Adipocyte (in vitro differentiated cells): ENCODE measurements around the gene BUB1B.

Experiments used
- DNase-seq: peaks from one replicate; pipeline ENCODE4 v3.0.0-alpha.2; 2015; ENCODE audit warnings: low read depth
- H3K27me3 ChIP-seq: replicated peaks from 2 replicates; pipeline ENCODE4 v1.7.0; 2013; ENCODE audit warnings: mild to moderate bottlenecking, low read length, moderate library complexity; ENCODE audit not compliant: control insufficient read depth, insufficient read depth
- H3K36me3 ChIP-seq: 2 replicates; pipeline ENCODE4 v1.7.0; 2013; ENCODE audit warnings: low read length, mild to moderate bottlenecking, moderate library complexity; ENCODE audit not compliant: control insufficient read depth, insufficient read depth, severe bottlenecking
- H3K4me1 ChIP-seq: 2 replicates; pipeline ENCODE4 v1.7.0; 2013; ENCODE audit warnings: mild to moderate bottlenecking, low read length, moderate library complexity; ENCODE audit not compliant: control insufficient read depth, insufficient read depth
- H3K4me3 ChIP-seq: 2 replicates; pipeline ENCODE4 v1.7.0; 2013; ENCODE audit warnings: mild to moderate bottlenecking, low read length, moderate library complexity
- H3K9ac ChIP-seq: 2 replicates; pipeline ENCODE4 v1.7.0; 2013; ENCODE audit warnings: mild to moderate bottlenecking, low read length, moderate library complexity
- H3K9me3 ChIP-seq: 2 replicates; pipeline ENCODE4 v1.7.0; 2013; ENCODE audit warnings: mild to moderate bottlenecking, low read length, moderate library complexity; ENCODE audit not compliant: control insufficient read depth

BUB1B gene

GRCh38 chr15:40192942-40193341, 32.1 kb downstream of the BUB1B start:
- H3K27me3 ChIP-seq: no peaks in the 10 kb centered on the region
- no peak overlapping the region for H3K4me3 ChIP-seq
- H3K9ac ChIP-seq: no peak overlapping the region
- no peak for DNase-seq
- no peaks in the 10 kb centered on the region for H3K4me1 ChIP-seq
- H3K36me3 ChIP-seq: no peaks in the 10 kb centered on the region
- H3K9me3 ChIP-seq: no peaks in the 10 kb centered on the region

- no peaks in the 10 kb centered on the region for H3K36me3 ChIP-seq
- H3K9ac ChIP-seq: no peak overlapping the region
Observed at GRCh38 chr15:40197434-40197833, 36.6 kb downstream of the BUB1B start.

GRCh38 chr15:40198355-40199085, 37.7 kb downstream of the BUB1B start:
- Histone ChIP-seq H3K9me3 (no peaks in the 10 kb centered on the region), H3K36me3 (no peaks in the 10 kb centered on the region), H3K4me1 (no peaks in the 10 kb centered on the region), H3K9ac (no peak overlapping the region), H3K27me3 (no peaks in the 10 kb centered on the region), H3K4me3 (no peak overlapping the region)
- DNase-seq: no peak

More at GRCh38 chr15:40197434-40197833, 36.6 kb downstream of the BUB1B start:
- no peak for DNase-seq
- H3K27me3 ChIP-seq: no peaks in the 10 kb centered on the region
- no peak overlapping the region for H3K4me3 ChIP-seq
- H3K9me3 ChIP-seq: no peaks in the 10 kb centered on the region
- no peaks in the 10 kb centered on the region for H3K4me1 ChIP-seq

GRCh38 chr15:40204100-40204499, 43.2 kb downstream of the BUB1B start:
- H3K4me3 ChIP-seq: no peak overlapping the region
- H3K9ac ChIP-seq: no peak overlapping the region
- H3K4me1 ChIP-seq: no peaks in the 10 kb centered on the region
- no peaks in the 10 kb centered on the region for H3K9me3 ChIP-seq
- H3K27me3 ChIP-seq: no peaks in the 10 kb centered on the region
- peak; percentile 8 for DNase-seq
- no peaks in the 10 kb centered on the region for H3K36me3 ChIP-seq

- peak; percentile 89 for DNase-seq
- Histone ChIP-seq H3K9me3 (no peaks in the 10 kb centered on the region), H3K36me3 (no peaks in the 10 kb centered on the region), H3K4me3 (no peak overlapping the region), H3K27me3 (no peaks in the 10 kb centered on the region), H3K9ac (no peak overlapping the region), H3K4me1 (no peaks in the 10 kb centered on the region)
Observed at GRCh38 chr15:40217166-40217824, 56.4 kb downstream of the BUB1B start.

- H3K9me3 ChIP-seq: no peaks in the 10 kb centered on the region
- no peaks in the 10 kb centered on the region for H3K27me3 ChIP-seq
- H3K36me3 ChIP-seq: no peaks in the 10 kb centered on the region
- H3K4me3 ChIP-seq: no peak overlapping the region
- H3K9ac ChIP-seq: no peak overlapping the region
- no peaks in the 10 kb centered on the region for H3K4me1 ChIP-seq
- DNase-seq: no peak
Observed at GRCh38 chr15:40219801-40220200, 58.9 kb downstream of the BUB1B start.

- H3K4me1 ChIP-seq: no peaks in the 10 kb centered on the region
- H3K27me3 ChIP-seq: no peaks in the 10 kb centered on the region
- no peaks in the 10 kb centered on the region for H3K9me3 ChIP-seq
- DNase-seq: no peak
- no peak overlapping the region for H3K9ac ChIP-seq
- H3K36me3 ChIP-seq: no peaks in the 10 kb centered on the region
- H3K4me3 ChIP-seq: no peak overlapping the region
Observed at GRCh38 chr15:40222131-40222530, 61.3 kb downstream of the BUB1B start.

GRCh38 chr15:40226736-40227135, 65.9 kb downstream of the BUB1B start:
- H3K4me1 ChIP-seq: no peaks in the 10 kb centered on the region
- no peaks in the 10 kb centered on the region for H3K9me3 ChIP-seq
- H3K27me3 ChIP-seq: no peaks in the 10 kb centered on the region
- no peak overlapping the region for H3K9ac ChIP-seq
- DNase-seq: no peak
- H3K4me3 ChIP-seq: no peak overlapping the region
- no peaks in the 10 kb centered on the region for H3K36me3 ChIP-seq

GRCh38 chr15:40229316-40229715, 68.4 kb downstream of the BUB1B start:
- Histone ChIP-seq H3K4me3 (no peak overlapping the region), H3K36me3 (no peaks in the 10 kb centered on the region), H3K9ac (no peak overlapping the region), H3K27me3 (no peaks in the 10 kb centered on the region), H3K4me1 (no peaks in the 10 kb centered on the region), H3K9me3 (no peaks in the 10 kb centered on the region)
- no peak for DNase-seq

GRCh38 chr15:40229956-40230355, 69.1 kb downstream of the BUB1B start:
- Histone ChIP-seq H3K36me3 (no peaks in the 10 kb centered on the region), H3K9ac (no peak overlapping the region), H3K4me1 (no peaks in the 10 kb centered on the region), H3K9me3 (no peaks in the 10 kb centered on the region), H3K4me3 (no peak overlapping the region), H3K27me3 (no peaks in the 10 kb centered on the region)
- DNase-seq: no peak

- Histone ChIP-seq H3K4me1 (no peaks in the 10 kb centered on the region), H3K9ac (no peak overlapping the region), H3K4me3 (no peak overlapping the region), H3K36me3 (no peaks in the 10 kb centered on the region), H3K27me3 (peaks cover 1% of the 10 kb centered on the region), H3K9me3 (no peaks in the 10 kb centered on the region)
- no peak for DNase-seq
Observed at GRCh38 chr15:40232625-40233070, 71.8 kb downstream of the BUB1B start.
